GM13976 (cell line): ENCODE data around the gene PPP2R3A.

Experiments
- DNase-seq: peaks from one replicate; pipeline ENCODE4 v3.0.0; 2012; ENCODE audit warnings: low spot score
- CTCF ChIP-seq: IDR thresholded peaks from 2 replicates; pipeline ENCODE4 v1.5.1; 2012; ENCODE audit warnings: borderline replicate concordance, mild to moderate bottlenecking; ENCODE audit not compliant: insufficient read depth; ENCODE audit errors: extremely low read depth, missing control alignments, control extremely low read depth
- in situ Hi-C: fragments of 300-500 bp; cut with MboI; formaldehyde crosslinking; loops from one replicate; pipeline ENCODE4 v1.12.0; 2022; ENCODE audit warnings: low sequenced_read_pairs, mixed read lengths, inconsistent platforms; ENCODE audit not compliant: unreplicated experiment

The PPP2R3A gene

DNA sequence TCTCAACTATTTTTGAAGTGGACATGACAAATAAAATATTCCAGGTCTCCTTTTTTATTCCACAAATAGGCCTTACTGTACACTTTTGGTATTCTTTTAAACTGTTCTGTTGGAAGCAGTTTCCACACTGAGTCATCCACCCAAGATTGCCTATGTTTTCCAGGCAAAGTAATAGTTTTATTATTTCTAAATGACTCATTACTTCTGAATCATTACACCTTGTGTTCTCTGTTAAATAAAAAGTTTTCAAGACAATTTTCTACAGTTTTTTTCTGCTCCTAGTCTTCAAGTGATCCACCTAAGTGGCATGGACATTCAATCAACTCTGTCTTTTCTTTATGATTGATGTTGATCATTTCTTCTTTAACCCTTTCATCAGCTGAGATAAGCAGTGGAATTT is 26.5 kb downstream of the PPP2R3A start:
- TF ChIP-seq CTCF = no peak
- DNase-seq = no peak
- in situ Hi-C loops = no loop called here

DNA sequence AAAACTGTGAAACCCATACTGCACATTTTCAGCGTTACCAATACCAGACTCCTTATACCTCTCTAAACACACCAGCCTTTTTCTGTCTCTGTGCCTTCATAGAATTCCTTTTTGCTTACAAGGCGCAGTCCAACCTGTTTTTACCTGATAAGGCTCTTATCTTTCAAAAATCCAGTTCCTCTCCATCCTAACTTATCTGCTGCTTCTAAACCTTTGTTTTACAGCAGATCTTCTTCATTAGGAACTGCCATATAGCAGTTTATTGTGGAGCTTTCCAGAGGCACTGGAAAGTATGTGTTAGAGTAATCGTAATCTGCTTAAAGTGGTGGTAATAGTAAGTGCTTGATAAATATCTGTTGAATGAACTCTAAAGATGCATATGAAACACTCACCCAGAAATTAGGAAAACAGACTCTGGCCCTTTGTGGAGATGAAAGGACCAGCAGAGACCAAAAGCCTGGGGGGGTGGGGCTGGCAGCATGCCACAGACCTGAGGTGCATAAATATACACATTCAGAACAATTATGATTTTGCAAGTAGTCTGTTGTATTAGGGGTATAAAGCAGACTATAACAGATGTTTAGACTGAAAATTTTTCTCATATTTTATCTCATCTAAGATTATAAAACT is 29.3 kb downstream of the PPP2R3A start:
- in situ Hi-C loops = no loop called here
- DNase-seq = no peak
- no peak for TF ChIP-seq CTCF

DNA sequence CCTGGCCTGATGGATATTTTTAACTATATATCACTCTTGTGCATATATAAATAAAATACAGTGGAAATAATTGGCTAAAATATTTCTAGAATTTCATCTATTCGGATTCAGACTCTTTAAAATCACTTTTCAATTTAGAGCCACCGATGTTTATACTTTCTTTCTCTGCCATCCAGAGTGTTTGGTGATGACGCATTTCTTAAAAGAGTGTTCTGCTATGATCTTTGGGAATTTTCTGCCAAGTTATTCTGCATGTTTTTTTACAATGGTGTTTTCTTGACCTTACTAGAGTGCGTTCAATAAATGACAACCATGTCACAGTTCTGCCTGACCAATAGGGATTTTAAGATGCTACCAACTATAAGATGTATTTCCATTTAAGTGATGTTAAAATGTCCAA is 30.2 kb downstream of the PPP2R3A start:
- in situ Hi-C loops = no loop called here
- no peak for TF ChIP-seq CTCF
- no peak for DNase-seq

GRCh38 chr3:135997554-135998320 is 32.2 kb downstream of the PPP2R3A start:
- in situ Hi-C loops = no loop called here
- no peak for TF ChIP-seq CTCF
- DNase-seq = no peak

DNA sequence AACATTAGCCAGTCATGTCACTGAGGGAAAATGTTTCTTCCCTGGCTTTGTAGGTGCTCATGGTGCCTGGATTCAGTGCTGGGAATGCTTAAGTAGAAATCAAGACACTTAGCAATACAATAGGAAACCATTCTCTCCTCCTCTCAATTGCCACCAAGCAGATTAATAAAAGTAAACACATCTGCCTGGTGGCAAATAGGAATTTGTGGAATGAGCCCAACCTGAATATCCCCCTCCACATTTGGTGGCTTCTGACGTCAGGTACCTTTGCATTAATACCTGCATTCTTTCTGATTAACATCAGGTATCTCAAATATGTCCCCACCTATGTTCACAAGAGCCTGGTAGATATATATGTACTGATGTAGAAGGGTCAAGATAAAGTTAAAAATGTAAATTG is 42.7 kb downstream of the PPP2R3A start:
- no peak for DNase-seq
- in situ Hi-C loops = no loop called here
- TF ChIP-seq CTCF = no peak

DNA sequence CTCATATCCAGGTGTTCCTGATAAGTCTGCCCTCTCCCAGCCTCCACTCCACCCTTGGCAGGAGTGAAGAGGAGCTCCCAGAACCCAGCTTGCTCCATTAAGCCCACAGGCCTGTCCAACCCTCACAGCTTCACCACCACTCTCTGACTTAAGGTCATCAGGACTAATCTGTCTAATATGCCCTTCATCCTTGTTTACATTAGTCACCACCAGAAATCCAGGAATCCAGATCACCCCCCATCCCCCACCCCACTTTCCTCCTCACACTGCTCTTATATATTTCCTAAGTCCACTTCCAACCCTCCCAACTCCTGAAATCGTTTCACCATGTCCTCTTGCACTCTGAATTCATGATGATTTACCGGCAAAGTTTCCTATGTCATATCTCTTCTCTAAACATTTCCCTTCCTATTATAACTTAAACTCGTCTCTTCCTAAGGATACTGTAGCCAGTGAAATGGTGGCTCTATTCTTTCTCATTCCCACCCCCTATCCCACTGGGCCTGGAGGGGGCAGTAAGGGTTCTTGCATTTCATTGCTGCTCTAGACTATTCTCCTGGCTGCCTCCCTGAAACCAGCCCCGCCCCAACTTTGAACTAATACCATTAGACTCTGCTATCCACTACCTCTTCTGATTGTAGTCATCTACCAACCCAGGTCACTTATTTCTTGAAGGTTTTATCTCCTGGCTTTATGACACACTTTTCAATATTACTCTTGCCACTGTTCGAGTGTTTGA is 43.4 kb downstream of the PPP2R3A start:
- in situ Hi-C loops = no loop called here
- TF ChIP-seq CTCF = no peak
- DNase-seq = no peak
